Posterior cingulate gyrus (tissue), 11 donors: ENCODE data around the gene GATA2.

Experiments used
- DNase-seq, 10 donors: peaks; one replicate each; pipeline versions ENCODE4 v3.0.0 to v3.0.0-alpha.2; 2020 to 2021; ENCODE audit warnings: mixed read lengths in 3 of 10
- intact Hi-C: fragments of 100-400 bp; cut with DNase I; formaldehyde crosslinking; loops from one replicate; pipeline ENCODE4 v1.15.1; 2023

GATA2 gene

DNA sequence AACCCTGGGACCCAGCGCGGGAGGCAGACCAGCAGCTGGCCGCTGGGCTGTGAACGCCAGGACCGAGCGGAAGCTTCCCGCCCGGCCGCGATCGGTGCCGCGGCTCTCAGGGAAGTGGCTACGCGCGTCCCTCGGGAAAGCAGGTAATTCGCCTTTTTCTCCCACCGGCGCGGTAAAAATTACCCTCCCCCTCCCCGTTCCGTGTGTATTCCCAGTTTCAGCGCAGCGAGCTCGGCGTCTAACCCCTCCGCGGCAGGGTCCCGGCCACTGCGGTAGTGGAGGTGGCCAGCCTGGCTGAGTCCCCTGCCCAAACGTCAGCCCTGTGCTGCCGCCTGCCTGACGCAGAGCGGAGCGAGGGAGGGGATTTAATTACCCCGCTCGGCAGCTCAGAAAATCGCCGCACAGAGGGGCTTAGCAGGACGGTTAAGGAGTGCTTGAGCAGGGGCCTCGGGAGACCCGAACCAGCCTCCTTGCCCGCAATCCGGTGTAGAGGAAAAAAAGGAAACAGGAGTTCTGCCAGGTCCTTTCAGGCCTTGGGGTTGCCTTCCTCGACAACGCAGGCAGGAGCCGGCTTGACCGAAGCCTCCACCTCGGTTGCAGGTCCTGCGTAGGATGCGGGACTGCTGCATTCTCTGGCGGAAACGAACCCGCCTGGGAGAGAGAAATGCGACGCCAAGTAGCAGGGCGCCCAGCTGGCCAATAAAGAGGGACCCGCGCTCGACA is 2.9 kb downstream of the GATA2 start:
- DNase-seq: peak in 3 of 10 donors; percentile 66 to 76 (median 71)
- intact Hi-C loops: loop anchor here (10.0 kb wide), 2 partner anchors 95 to 265 kb away; no protein-coding TSS in a partner anchor

- intact Hi-C loops: no loop called here
- peak in 1 of 10 donors; percentile 67 for DNase-seq
Measured at GRCh38 chr3:128489674-128489926, 3.4 kb downstream of the GATA2 start.

DNA sequence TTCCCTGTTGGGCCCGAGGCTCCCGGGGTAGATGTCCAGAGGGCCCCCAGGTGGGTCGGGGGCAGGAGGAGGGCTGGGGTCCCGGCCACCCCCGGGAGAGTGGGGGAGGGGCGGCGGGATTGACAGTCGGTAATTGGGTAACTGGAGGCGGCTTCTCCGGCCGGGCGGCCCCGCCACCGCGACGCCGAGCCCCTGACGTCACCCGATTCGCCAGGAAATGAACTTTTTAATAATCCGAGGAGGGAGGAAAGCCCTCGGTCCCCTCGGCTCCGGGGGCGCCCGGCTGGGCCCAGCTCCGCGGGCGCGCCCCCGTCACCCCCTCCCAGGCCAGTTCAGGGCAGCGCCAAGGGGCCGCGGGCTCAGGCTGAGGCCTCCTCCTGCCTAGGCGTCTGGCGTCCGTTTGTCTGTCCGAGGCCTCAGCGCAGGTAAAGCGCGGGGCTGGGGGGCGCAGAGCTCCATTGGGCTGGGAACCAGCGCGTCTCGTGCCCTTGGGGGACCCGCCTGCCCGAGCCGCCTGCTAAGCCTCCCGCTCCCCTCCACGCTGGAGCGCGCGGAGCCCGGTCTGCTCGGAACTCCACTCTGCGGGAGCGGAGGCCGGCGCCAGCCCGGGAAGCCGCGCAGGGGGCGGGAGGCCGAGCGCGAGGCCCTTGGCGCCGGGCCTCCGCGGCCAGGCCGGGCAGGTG is 3.9 kb downstream of the GATA2 start:
- intact Hi-C loops: no loop called here
- peak in 3 of 10 donors; percentile 52 to 74 (median 74) for DNase-seq

DNA sequence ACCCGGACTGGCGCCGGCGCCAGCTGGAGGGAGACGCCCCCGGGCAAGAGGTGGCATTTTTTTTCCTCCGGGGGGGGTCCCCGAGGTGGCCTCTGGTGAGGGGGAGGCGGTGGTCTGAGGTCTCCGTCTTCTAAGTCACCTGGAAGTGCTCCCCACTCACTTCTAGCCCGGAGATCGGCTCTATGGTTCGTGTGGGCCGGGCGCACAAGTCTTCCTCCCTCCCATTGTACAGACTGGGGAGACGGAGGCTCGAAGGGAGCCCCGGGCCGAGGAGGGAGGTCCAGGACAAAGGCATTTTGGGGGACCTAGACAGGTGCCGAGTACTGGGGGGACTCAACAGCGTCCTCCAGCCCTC is 4.4 kb downstream of the GATA2 start:
- intact Hi-C loops: no loop called here
- DNase-seq: peak in 1 of 10 donors; percentile 50

DNA sequence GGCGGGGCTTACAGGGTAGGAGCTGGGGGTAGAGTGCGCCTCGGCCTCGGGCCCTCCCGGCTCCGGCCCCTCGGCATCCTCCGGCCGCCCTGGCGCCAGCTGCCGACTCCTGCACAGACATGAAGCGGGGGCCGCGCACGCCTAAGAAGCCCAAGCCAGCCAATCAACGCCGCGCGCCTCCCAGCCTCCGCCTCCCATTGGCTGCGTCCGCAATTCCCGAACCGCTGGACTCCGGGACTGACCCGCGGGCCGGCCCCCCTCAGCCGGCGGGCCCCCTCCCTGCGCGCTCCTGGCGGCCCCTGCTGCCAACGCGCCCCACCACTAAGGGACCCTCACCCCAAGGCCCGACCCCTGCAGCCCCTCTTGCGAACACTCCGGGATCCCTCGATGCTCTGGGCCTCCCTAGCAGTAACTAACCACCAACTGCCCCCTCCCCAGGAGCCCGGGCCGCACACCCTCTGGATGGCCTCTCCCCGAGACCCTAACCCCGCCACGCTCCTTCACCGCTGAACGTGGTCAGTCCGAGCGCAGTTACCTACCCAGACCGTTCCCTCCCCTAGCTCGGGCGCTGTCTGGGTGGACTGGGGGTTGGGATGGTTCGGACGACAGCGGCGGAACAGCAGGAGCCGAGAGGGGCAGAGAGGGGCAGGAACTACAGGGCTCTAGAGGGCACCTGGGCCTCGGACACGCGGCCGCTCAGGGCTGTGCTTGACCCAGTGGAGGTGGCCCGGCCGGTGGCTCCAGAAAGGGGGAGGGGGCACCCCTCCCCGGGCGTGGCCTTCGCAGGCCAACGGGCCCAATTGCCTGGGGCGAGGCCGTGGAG is 5.0 kb downstream of the GATA2 start:
- intact Hi-C loops: no loop called here
- DNase-seq: peak in 9 of 10 donors; percentile 29 to 92 (median 41)

GRCh38 chr3:128487538-128487812 is 5.5 kb downstream of the GATA2 start:
- intact Hi-C loops: no loop called here
- no peak for DNase-seq

DNA sequence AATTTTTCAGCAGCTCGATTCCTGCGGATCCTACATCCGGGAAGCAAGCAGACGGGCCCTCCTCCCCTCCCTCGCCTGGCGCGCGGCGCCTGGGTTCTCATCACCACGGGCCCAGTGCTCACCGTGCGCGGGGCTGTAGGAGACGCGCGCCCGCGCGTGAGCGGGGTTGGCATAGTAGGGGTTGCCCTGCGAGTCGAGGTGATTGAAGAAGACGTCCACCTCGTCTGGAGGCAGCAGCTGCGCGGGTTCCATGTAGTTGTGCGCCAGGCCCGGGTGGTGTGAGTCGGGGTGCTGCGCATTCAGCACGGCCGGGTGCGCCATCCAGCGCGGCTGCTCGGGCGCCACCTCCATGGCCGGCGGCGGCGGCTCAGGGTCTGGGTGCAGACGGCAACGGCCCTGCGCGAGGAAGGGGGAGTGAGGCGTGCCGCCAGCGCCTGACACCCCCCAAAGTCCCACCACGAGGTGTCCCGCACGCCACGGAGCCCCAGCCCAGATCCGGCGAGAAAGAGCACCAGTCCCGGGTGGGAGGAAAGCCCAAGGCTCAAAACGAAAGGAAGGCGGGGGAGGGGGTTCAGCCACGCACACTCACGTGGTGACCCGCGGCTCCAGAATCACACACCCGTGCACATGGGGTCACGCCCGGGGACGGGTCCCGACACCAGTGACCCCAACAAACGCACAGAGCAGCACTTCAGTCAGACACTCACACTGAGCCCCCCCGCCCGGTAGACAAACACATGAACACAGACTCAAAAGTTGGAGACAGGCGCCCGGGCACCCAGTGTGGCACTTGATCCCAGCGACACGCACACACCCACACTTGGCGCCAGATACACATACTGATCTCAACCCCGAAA is 6.1 kb downstream of the GATA2 start:
- DNase-seq: peak in 3 of 10 donors; percentile 68 to 82 (median 80)
- intact Hi-C loops: no loop called here

DNA sequence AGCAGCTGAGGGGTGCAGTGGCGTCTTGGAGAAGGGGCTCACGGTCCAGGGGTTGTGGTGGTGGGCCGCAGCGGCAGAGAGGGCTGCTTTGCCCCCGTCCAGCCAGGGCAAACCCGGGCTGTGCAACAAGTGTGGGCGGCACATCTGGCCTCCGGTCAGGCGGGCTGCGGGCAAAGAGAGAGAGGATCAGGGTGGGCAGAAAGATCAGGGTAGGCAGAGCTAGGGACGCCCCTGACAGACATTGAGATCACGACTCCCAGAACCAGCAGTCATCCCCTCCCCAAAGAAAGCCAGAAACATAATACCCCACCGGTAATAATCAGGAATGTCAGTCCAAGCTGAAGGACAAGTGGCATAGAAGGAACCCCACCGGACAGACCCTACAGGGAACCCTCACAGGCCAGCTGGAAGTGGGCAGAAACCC is 6.8 kb downstream of the GATA2 start:
- intact Hi-C loops: no loop called here
- no peak for DNase-seq

- peak in 3 of 10 donors; percentile 32 to 52 (median 49) for DNase-seq
- intact Hi-C loops: no loop called here
Measured at GRCh38 chr3:128485282-128486204, 7.5 kb downstream of the GATA2 start.

- intact Hi-C loops: loop anchor here (5.0 kb wide), 1 partner anchor 52 kb away; no protein-coding TSS in a partner anchor
- peak in 3 of 10 donors; percentile 30 to 62 (median 55) for DNase-seq
Measured at GRCh38 chr3:128484404-128485281, 8.4 kb downstream of the GATA2 start.

DNA sequence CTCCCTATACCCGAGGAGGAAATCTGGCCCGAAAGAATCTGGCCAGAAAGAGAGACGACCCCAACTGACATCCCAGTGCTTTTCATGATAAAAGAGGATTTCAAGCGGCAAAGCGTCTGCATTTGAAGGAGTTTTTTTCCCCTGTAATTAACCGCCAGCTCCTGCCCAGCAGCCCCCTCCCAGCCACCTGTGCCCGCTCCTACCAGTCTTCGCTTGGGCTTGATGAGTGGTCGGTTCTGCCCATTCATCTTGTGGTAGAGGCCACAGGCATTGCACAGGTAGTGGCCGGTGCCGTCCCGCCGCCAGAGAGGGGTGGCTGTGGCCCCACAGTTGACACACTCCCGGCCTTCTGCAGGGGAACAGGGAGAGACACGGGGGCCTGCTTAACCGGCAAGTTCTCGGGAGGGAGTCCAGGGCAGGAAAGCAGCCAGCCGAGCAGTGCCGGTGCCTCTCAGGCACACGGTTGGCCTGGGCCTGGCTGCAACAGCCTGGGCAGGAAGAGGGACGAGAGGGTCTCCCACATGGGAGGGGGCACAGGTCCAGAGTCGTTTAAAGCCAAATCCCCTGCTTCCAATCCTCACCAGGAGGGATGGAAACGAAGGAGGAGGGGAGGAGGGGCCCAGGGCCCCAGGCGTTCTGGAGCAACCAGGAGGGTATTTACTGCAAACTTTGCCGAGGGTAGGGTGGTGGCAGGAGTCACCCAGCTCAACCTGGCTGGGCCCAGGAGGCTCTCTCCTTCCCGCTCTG is 9.2 kb downstream of the GATA2 start:
- intact Hi-C loops: loop anchor here (5.0 kb wide), 1 partner anchor 52 kb away; no protein-coding TSS in a partner anchor
- DNase-seq: peak in 3 of 10 donors; percentile 42 to 61 (median 61)

- intact Hi-C loops: loop anchor here (5.0 kb wide), 1 partner anchor 51 kb away; no protein-coding TSS in a partner anchor
Measured at GRCh38 chr3:128482666-128483656, 10.0 kb downstream of the GATA2 start.

GRCh38 chr3:128482175-128482574 is 10.8 kb downstream of the GATA2 start:
- intact Hi-C loops: loop anchor here (5.0 kb wide), 1 partner anchor 50 kb away; no protein-coding TSS in a partner anchor
- DNase-seq: peak in 1 of 10 donors; percentile 50

More at GRCh38 chr3:128482666-128483656, 10.0 kb downstream of the GATA2 start:
- DNase-seq: peak in 3 of 10 donors; percentile 33 to 56 (median 45)

GRCh38 chr3:128481438-128481942 is 11.5 kb downstream of the GATA2 start:
- intact Hi-C loops: loop anchor here (5.0 kb wide), 1 partner anchor 49 kb away; no protein-coding TSS in a partner anchor

DNA sequence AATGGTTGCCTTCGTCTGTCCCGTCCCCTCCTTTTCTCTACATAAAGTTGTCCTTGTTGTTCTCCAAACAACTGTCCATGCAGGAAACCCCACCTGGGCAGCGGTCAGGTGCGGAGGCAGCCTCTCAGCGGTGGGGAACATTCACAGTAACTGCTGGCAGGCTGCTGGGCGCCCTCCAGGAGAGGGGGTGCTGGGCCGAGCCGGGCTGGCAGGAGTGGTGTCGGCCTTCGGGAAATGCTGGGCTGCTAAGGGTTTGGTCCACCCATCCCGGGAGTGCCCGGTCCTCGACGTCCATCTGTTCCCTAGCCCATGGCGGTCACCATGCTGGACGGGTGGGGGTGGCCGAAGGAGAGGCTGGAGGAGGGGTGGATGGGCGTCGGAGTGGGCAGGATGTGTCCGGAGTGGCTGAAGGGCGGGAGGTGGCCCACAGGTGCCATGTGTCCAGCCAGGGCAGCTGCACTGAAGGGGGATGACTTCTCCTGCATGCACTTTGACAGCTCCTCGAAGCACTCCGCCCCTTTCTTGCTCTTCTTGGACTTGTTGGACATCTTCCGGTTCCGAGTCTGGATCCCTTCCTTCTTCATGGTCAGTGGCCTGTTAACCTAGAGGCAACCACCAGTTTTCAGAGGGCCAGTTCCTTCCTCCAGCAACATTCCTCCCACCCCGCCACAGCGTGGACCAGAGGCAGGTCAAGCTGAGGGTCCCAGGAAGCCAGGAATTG is 12.1 kb downstream of the GATA2 start:
- DNase-seq: peak in 2 of 10 donors; percentile 63 to 81
- intact Hi-C loops: loop anchor here (5.0 kb wide), 1 partner anchor 49 kb away; no protein-coding TSS in a partner anchor

More at GRCh38 chr3:128481438-128481942, 11.5 kb downstream of the GATA2 start:
- peak in 1 of 10 donors; percentile 72 for DNase-seq
